ENCODE results near the gene LYPD8.

LYPD8 gene

GRCh38 chr1:248758352-248758751, 2.8 kb upstream of the LYPD8 start:
- no peak for DNase-seq (ENCODE audit: low read depth, low spot score)
- Histone ChIP-seq H3K9me3 (ENCODE audit: control insufficient read depth, insufficient read depth, low read length) (peaks cover 23% of the 10 kb centered on the region), H3K4me3 (ENCODE audit: low read length) (no peak overlapping the region), H3K36me3 (ENCODE audit: control insufficient read depth, insufficient read depth, low read length) (no peaks in the 10 kb centered on the region), H3K27ac (ENCODE audit: low read length) (no peak overlapping the region), H3K4me1 (ENCODE audit: control insufficient read depth, insufficient read depth, low read length) (no peaks in the 10 kb centered on the region), H3K27me3 (ENCODE audit: control insufficient read depth, insufficient read depth, low read length) (no peaks in the 10 kb centered on the region)
- no CpG with 5 or more reads among the region's 9 CpGs for WGBS (ENCODE audit: insufficient coverage, insufficient read length)

- Histone ChIP-seq H3K9me3 (ENCODE audit: control insufficient read depth, insufficient read depth, low read length) (peaks cover 23% of the 10 kb centered on the region), H3K27ac (ENCODE audit: low read length) (no peak overlapping the region), H3K4me1 (ENCODE audit: control insufficient read depth, insufficient read depth, low read length) (no peaks in the 10 kb centered on the region), H3K4me3 (ENCODE audit: low read length) (no peak overlapping the region), H3K27me3 (ENCODE audit: control insufficient read depth, insufficient read depth, low read length) (no peaks in the 10 kb centered on the region), H3K36me3 (ENCODE audit: control insufficient read depth, insufficient read depth, low read length) (no peaks in the 10 kb centered on the region)
- no CpG with 5 or more reads among the region's 5 CpGs for WGBS (ENCODE audit: insufficient coverage, insufficient read length)
- DNase-seq (ENCODE audit: low read depth, low spot score), result no peak
These were observed 2.2 kb upstream of the LYPD8 start for GRCh38 chr1:248757784-248758195.

GRCh38 chr1:248756636-248757035, 1.1 kb upstream of the LYPD8 start:
- H3K27me3 ChIP-seq (ENCODE audit: control insufficient read depth, insufficient read depth, low read length), result no peaks in the 10 kb centered on the region
- peaks cover 26% of the 10 kb centered on the region for H3K9me3 ChIP-seq (ENCODE audit: control insufficient read depth, insufficient read depth, low read length)
- no peak overlapping the region for H3K4me3 ChIP-seq (ENCODE audit: low read length)
- DNase-seq (ENCODE audit: low read depth, low spot score), result no peak
- no peak overlapping the region for H3K27ac ChIP-seq (ENCODE audit: low read length)
- H3K4me1 ChIP-seq (ENCODE audit: control insufficient read depth, insufficient read depth, low read length), result no peaks in the 10 kb centered on the region
- no peaks in the 10 kb centered on the region for H3K36me3 ChIP-seq (ENCODE audit: control insufficient read depth, insufficient read depth, low read length)
- no CpG with 5 or more reads among the region's 5 CpGs for WGBS (ENCODE audit: insufficient coverage, insufficient read length)

- DNase-seq (ENCODE audit: low read depth, low spot score), result no peak
- H3K9me3 ChIP-seq (ENCODE audit: control insufficient read depth, insufficient read depth, low read length), result peaks cover 26% of the 10 kb centered on the region
- H3K27ac ChIP-seq (ENCODE audit: low read length), result no peak overlapping the region
- H3K4me3 ChIP-seq (ENCODE audit: low read length), result no peak overlapping the region
- no peaks in the 10 kb centered on the region for H3K27me3 ChIP-seq (ENCODE audit: control insufficient read depth, insufficient read depth, low read length)
- no CpG with 5 or more reads among the region's 4 CpGs for WGBS (ENCODE audit: insufficient coverage, insufficient read length)
- H3K4me1 ChIP-seq (ENCODE audit: control insufficient read depth, insufficient read depth, low read length), result no peaks in the 10 kb centered on the region
- no peaks in the 10 kb centered on the region for H3K36me3 ChIP-seq (ENCODE audit: control insufficient read depth, insufficient read depth, low read length)
These were observed 592 bp upstream of the LYPD8 start for GRCh38 chr1:248756151-248756550.

- H3K27ac ChIP-seq (ENCODE audit: low read length), result no peak overlapping the region
- DNase-seq (ENCODE audit: low read depth, low spot score), result no peak
- no peaks in the 10 kb centered on the region for H3K27me3 ChIP-seq (ENCODE audit: control insufficient read depth, insufficient read depth, low read length)
- no peak overlapping the region for H3K4me3 ChIP-seq (ENCODE audit: low read length)
- peaks cover 28% of the 10 kb centered on the region for H3K9me3 ChIP-seq (ENCODE audit: control insufficient read depth, insufficient read depth, low read length)
- H3K4me1 ChIP-seq (ENCODE audit: control insufficient read depth, insufficient read depth, low read length), result no peaks in the 10 kb centered on the region
- 100% methylated on average over 2 of the region's 2 CpGs for WGBS (ENCODE audit: insufficient coverage, insufficient read length)
- H3K36me3 ChIP-seq (ENCODE audit: control insufficient read depth, insufficient read depth, low read length), result no peaks in the 10 kb centered on the region
These were observed 1.8 kb downstream of the LYPD8 start for GRCh38 chr1:248753708-248754280.

- Histone ChIP-seq H3K27me3 (ENCODE audit: control insufficient read depth, insufficient read depth, low read length) (no peaks in the 10 kb centered on the region), H3K4me1 (ENCODE audit: control insufficient read depth, insufficient read depth, low read length) (no peaks in the 10 kb centered on the region), H3K27ac (ENCODE audit: low read length) (no peak overlapping the region), H3K36me3 (ENCODE audit: control insufficient read depth, insufficient read depth, low read length) (no peaks in the 10 kb centered on the region), H3K9me3 (ENCODE audit: control insufficient read depth, insufficient read depth, low read length) (peaks cover 28% of the 10 kb centered on the region), H3K4me3 (ENCODE audit: low read length) (no peak overlapping the region)
- no peak for DNase-seq (ENCODE audit: low read depth, low spot score)
- WGBS (ENCODE audit: insufficient coverage, insufficient read length), result 100% methylated on average over 1 of the region's 1 CpG
These were observed 2.4 kb downstream of the LYPD8 start for GRCh38 chr1:248753029-248753594.

- Histone ChIP-seq H3K27ac (ENCODE audit: low read length) (no peak overlapping the region), H3K9me3 (ENCODE audit: control insufficient read depth, insufficient read depth, low read length) (peaks cover 28% of the 10 kb centered on the region), H3K27me3 (ENCODE audit: control insufficient read depth, insufficient read depth, low read length) (no peaks in the 10 kb centered on the region), H3K36me3 (ENCODE audit: control insufficient read depth, insufficient read depth, low read length) (no peaks in the 10 kb centered on the region), H3K4me1 (ENCODE audit: control insufficient read depth, insufficient read depth, low read length) (no peaks in the 10 kb centered on the region), H3K4me3 (ENCODE audit: low read length) (no peak overlapping the region)
- WGBS (ENCODE audit: insufficient coverage, insufficient read length), result no CpG with 5 or more reads among the region's 8 CpGs
- no peak for DNase-seq (ENCODE audit: low read depth, low spot score)
These were observed 3.2 kb downstream of the LYPD8 start for GRCh38 chr1:248752161-248753028.

GRCh38 chr1:248751635-248752034, 3.9 kb downstream of the LYPD8 start:
- Histone ChIP-seq H3K4me3 (ENCODE audit: low read length) (no peak overlapping the region), H3K27ac (ENCODE audit: low read length) (no peak overlapping the region), H3K4me1 (ENCODE audit: control insufficient read depth, insufficient read depth, low read length) (no peaks in the 10 kb centered on the region), H3K9me3 (ENCODE audit: control insufficient read depth, insufficient read depth, low read length) (peaks cover 24% of the 10 kb centered on the region), H3K27me3 (ENCODE audit: control insufficient read depth, insufficient read depth, low read length) (no peaks in the 10 kb centered on the region), H3K36me3 (ENCODE audit: control insufficient read depth, insufficient read depth, low read length) (no peaks in the 10 kb centered on the region)
- no peak for DNase-seq (ENCODE audit: low read depth, low spot score)
- no CpG with 5 or more reads among the region's 4 CpGs for WGBS (ENCODE audit: insufficient coverage, insufficient read length)

- Histone ChIP-seq H3K27ac (ENCODE audit: low read length) (no peak overlapping the region), H3K27me3 (ENCODE audit: control insufficient read depth, insufficient read depth, low read length) (no peaks in the 10 kb centered on the region), H3K36me3 (ENCODE audit: control insufficient read depth, insufficient read depth, low read length) (no peaks in the 10 kb centered on the region), H3K4me3 (ENCODE audit: low read length) (no peak overlapping the region), H3K4me1 (ENCODE audit: control insufficient read depth, insufficient read depth, low read length) (no peaks in the 10 kb centered on the region), H3K9me3 (ENCODE audit: control insufficient read depth, insufficient read depth, low read length) (peaks cover 22% of the 10 kb centered on the region)
- no peak for DNase-seq (ENCODE audit: low read depth, low spot score)
- no CpG with 5 or more reads among the region's 5 CpGs for WGBS (ENCODE audit: insufficient coverage, insufficient read length)
These were observed 4.4 kb downstream of the LYPD8 start for GRCh38 chr1:248751142-248751541.

- Histone ChIP-seq H3K4me1 (ENCODE audit: control insufficient read depth, insufficient read depth, low read length) (no peaks in the 10 kb centered on the region), H3K4me3 (ENCODE audit: low read length) (no peak overlapping the region), H3K36me3 (ENCODE audit: control insufficient read depth, insufficient read depth, low read length) (no peaks in the 10 kb centered on the region), H3K27ac (ENCODE audit: low read length) (no peak overlapping the region), H3K9me3 (ENCODE audit: control insufficient read depth, insufficient read depth, low read length) (peaks cover 19% of the 10 kb centered on the region), H3K27me3 (ENCODE audit: control insufficient read depth, insufficient read depth, low read length) (no peaks in the 10 kb centered on the region)
- no CpG with 5 or more reads among the region's 2 CpGs for WGBS (ENCODE audit: insufficient coverage, insufficient read length)
- DNase-seq (ENCODE audit: low read depth, low spot score), result no peak
These were observed 5.1 kb downstream of the LYPD8 start for GRCh38 chr1:248750496-248750895.
